Transverse colon (tissue), 4 donors: Measurements from ENCODE around the gene RHOV. TPM values are rescaled to one million over a fixed set of nuclear protein-coding genes. Genes with fewer than 3 reads are reported as not detected.

Experiments used
- DNase-seq: peaks from one replicate; pipeline ENCODE4 v3.0.0-alpha.2; 2019
- H3K27ac ChIP-seq, 4 donors: fragments of 200-600 bp; sonication (generic); 2 replicates each; pipeline ENCODE4 v1.5.1; 2016 to 2018; ENCODE audit warnings: inconsistent platforms in 4 of 4
- H3K27me3 ChIP-seq: fragments of 200-600 bp; sonication (generic); 2 replicates; pipeline ENCODE4 v1.5.1; 2017; ENCODE audit warnings: inconsistent platforms
- H3K36me3 ChIP-seq, 4 donors: fragments of 200-600 bp; sonication (generic); 2 replicates each; pipeline ENCODE4 v1.5.1; 2017 to 2019; ENCODE audit warnings: inconsistent platforms in 4 of 4
- H3K4me1 ChIP-seq, 4 donors: fragments of 200-600 bp; sonication (generic); 2 replicates each; pipeline ENCODE4 v1.5.1; 2017 to 2020; ENCODE audit warnings: inconsistent platforms in 4 of 4
- H3K4me3 ChIP-seq, 4 donors: fragments of 200-600 bp; sonication (generic); 1 replicate in 1 of 4; 2 replicates in 3 of 4; pipeline versions ENCODE4 v1.5.1 to v1.6.1; 2017 to 2019; ENCODE audit warnings: inconsistent platforms in 4 of 4
- H3K9me3 ChIP-seq, 2 donors: fragments of 200-600 bp; sonication (generic); 2 replicates each; pipeline ENCODE4 v1.5.1; 2017 to 2019; ENCODE audit warnings: inconsistent platforms in 2 of 2
- CTCF ChIP-seq, 5 experiments: fragments of 200-600 bp in 3 of 5; fragments of 450-650 bp in 2 of 5; sonication (generic) in 3 of 5; IDR thresholded peaks; 1 replicate in 2 of 5; 2 replicates in 3 of 5; pipeline ENCODE4 v1.5.1; 2016 to 2017; ENCODE audit warnings: antibody characterized with exemption in 5 of 5, inconsistent platforms in 3 of 5, mild to moderate bottlenecking in 2 of 5, moderate library complexity in 1 of 5
- EP300 ChIP-seq: sonication (generic); formaldehyde crosslinking; IDR thresholded peaks from one replicate; pipeline ENCODE4 v1.6.1; 2017; ENCODE audit warnings: antibody characterized with exemption, low read depth
- POLR2A ChIP-seq: fragments of 450-650 bp; IDR thresholded peaks from one replicate; pipeline ENCODE4 v1.6.1; 2016; ENCODE audit warnings: antibody characterized with exemption, mild to moderate bottlenecking, moderate library complexity
- POLR2AphosphoS5 ChIP-seq, 3 donors: sonication (generic); formaldehyde crosslinking; IDR thresholded peaks; one replicate each; pipeline ENCODE4 v1.6.1; 2016; ENCODE audit warnings: antibody characterized with exemption in 3 of 3
- WGBS, 2 donors: methylation state at CpG; one replicate each; pipeline ENCODE4 v1.1.5; 2018; ENCODE audit warnings: low coverage in 1 of 2; 5-methylcytosine and 5-hydroxymethylcytosine counted together
- in situ Hi-C, 4 donors: fragments of 200-750 bp; cut with MboI; loops; one replicate each; pipeline versions ENCODE4 v1.15.0 to v1.15.1; 2017; ENCODE audit warnings: low sequenced_read_pairs in 3 of 4, low pct_ligation_motif_present in 1 of 4, low pct_unique_long_range_greater_than_20kb in 1 of 4
- intact Hi-C: fragments of 100-400 bp; cut with DNase I; formaldehyde crosslinking; loops from one replicate; pipeline ENCODE4 v1.15.1; 2023; ENCODE audit warnings: low total_unique reads
- total RNA-seq, 4 donors: library from RNA; depleted of rRNA; stranded (reverse); fragments of >200 nt; gene quantifications; one replicate each; pipeline ENCODE4 v1.1.0, GENCODE V29; 2016

RHOV gene
- total RNA-seq, 4 donors from 2014 or later: 2.7 to 6.7 (median 4.0) TPM

GRCh38 chr15:40831861-40832260, 42.2 kb downstream of the RHOV start:
- no peak overlapping the region for H3K27ac ChIP-seq
- no peak overlapping the region for H3K4me3 ChIP-seq
- DNase-seq: no peak
- intact Hi-C loops: no loop called here
- 68% methylated on average over 1 of the region's 1 CpG; no CpG with 5 or more reads in 1 of the 2 donors for WGBS, 2 donors
- H3K9me3 ChIP-seq: no peaks in the 10 kb centered on the region
- peaks cover 0 to 11% (median 5%) of the 10 kb centered on the region in 4 donors for H3K4me1 ChIP-seq
- TF ChIP-seq CTCF (IDR thresholded peaks at IDR 0.05): no peak
- no peak for TF ChIP-seq POLR2A
- no peak for TF ChIP-seq POLR2AphosphoS5 (IDR thresholded peaks at IDR 0.05)
- TF ChIP-seq EP300: no peak
- in situ Hi-C loops: no loop called here
- no peaks in the 10 kb centered on the region for H3K36me3 ChIP-seq
- H3K27me3 ChIP-seq: no peaks in the 10 kb centered on the region

- intact Hi-C loops: no loop called here
- 60% methylated on average over 2 of the region's 2 CpGs; no CpG with 5 or more reads in 1 of the 2 donors for WGBS, 2 donors
Measured at GRCh38 chr15:40830884-40831283, 43.1 kb downstream of the RHOV start.

GRCh38 chr15:40829115-40829514, 44.9 kb downstream of the RHOV start:
- Histone ChIP-seq H3K4me3 (peak overlapping the region in 2 of 4 donors; percentile 33 to 57), H3K4me1 (peaks cover 0 to 33% (median 21%) of the 10 kb centered on the region in 4 donors), H3K9me3 (no peaks in the 10 kb centered on the region), H3K36me3 (no peaks in the 10 kb centered on the region), H3K27me3 (no peaks in the 10 kb centered on the region), H3K27ac (peak overlapping the region; percentile 89 to 92 (median 89))
- whole genome bisulfite sequencing, 2 donors: 40 to 45% methylated on average over 4 to 7 of the region's 7 CpGs
- intact Hi-C loops (no loop called here), in situ Hi-C loops (no loop called here)
- peak; percentile 53 for DNase-seq
- TF ChIP-seq POLR2AphosphoS5 (IDR thresholded peaks at IDR 0.05): no peak
- TF ChIP-seq CTCF (IDR thresholded peaks at IDR 0.05): no peak
- no peak for TF ChIP-seq POLR2A
- no peak for TF ChIP-seq EP300

More at GRCh38 chr15:40830884-40831283, 43.1 kb downstream of the RHOV start:
- Histone ChIP-seq H3K27ac (no peak overlapping the region), H3K4me3 (no peak overlapping the region), H3K4me1 (peaks cover 0 to 19% (median 8%) of the 10 kb centered on the region in 4 donors), H3K9me3 (no peaks in the 10 kb centered on the region), H3K27me3 (no peaks in the 10 kb centered on the region), H3K36me3 (no peaks in the 10 kb centered on the region)
- DNase-seq: no peak
- in situ Hi-C loops: no loop called here
- TF ChIP-seq POLR2A (no peak), CTCF (IDR thresholded peaks at IDR 0.05) (no peak), POLR2AphosphoS5 (IDR thresholded peaks at IDR 0.05) (no peak), EP300 (no peak)

- intact Hi-C loops: no loop called here
- Histone ChIP-seq H3K4me3 (peak within 1 kb of the TSS; percentile 24 to 57 (median 36)), H3K27ac (peak within 1 kb of the TSS; percentile 89 to 92 (median 89))
Measured at GRCh38 chr15:40828447-40829036, 45.5 kb downstream of the RHOV start, which contains the start of gene PPP1R14D. PPP1R14D (minus strand) TSS chr15:40828708; CDS start chr15:40828641, 67 bp downstream.

More at GRCh38 chr15:40828447-40829036, 45.5 kb downstream of the RHOV start, which contains the start of gene PPP1R14D:
- in situ Hi-C loops: no loop called here
- no peaks in the 10 kb centered on the region for H3K36me3 ChIP-seq
- H3K9me3 ChIP-seq: no peaks in the 10 kb centered on the region
- DNase-seq: peak; percentile 88
- H3K4me1 ChIP-seq: peaks cover 0 to 37% (median 23%) of the 10 kb centered on the region in 4 donors
- WGBS, 2 donors: 57 to 64% methylated on average over 1 to 6 of the region's 6 CpGs
- H3K27me3 ChIP-seq: no peaks in the 10 kb centered on the region
- TF ChIP-seq EP300 (no peak), POLR2A (peak; percentile 97), CTCF (IDR thresholded peaks at IDR 0.05) (peak in 2 of 5 experiments; percentile 8 to 14), POLR2AphosphoS5 (IDR thresholded peaks at IDR 0.05) (peak in 2 of 3 donors; percentile 95 to 97)
